ENCODE results near the gene NONO.
A peak's percentile ranks its signal among the peaks of the same experiment; 100 is the strongest.
"Not testable (repeated sequence)": the region's sequence is repeated elsewhere in the genome, so short reads cannot be mapped to it uniquely, and the experiment has no call there.

The NONO gene, protein sequence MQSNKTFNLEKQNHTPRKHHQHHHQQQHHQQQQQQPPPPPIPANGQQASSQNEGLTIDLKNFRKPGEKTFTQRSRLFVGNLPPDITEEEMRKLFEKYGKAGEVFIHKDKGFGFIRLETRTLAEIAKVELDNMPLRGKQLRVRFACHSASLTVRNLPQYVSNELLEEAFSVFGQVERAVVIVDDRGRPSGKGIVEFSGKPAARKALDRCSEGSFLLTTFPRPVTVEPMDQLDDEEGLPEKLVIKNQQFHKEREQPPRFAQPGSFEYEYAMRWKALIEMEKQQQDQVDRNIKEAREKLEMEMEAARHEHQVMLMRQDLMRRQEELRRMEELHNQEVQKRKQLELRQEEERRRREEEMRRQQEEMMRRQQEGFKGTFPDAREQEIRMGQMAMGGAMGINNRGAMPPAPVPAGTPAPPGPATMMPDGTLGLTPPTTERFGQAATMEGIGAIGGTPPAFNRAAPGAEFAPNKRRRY

GRCh38 chrX:71283403-71284143 is at the start of gene NONO:
Gene NONO (plus strand): TSS chrX:71283635. CDS start chrX:71290638, 7,003 bp downstream.
- peak; percentile 94 for DNase-seq

DNA sequence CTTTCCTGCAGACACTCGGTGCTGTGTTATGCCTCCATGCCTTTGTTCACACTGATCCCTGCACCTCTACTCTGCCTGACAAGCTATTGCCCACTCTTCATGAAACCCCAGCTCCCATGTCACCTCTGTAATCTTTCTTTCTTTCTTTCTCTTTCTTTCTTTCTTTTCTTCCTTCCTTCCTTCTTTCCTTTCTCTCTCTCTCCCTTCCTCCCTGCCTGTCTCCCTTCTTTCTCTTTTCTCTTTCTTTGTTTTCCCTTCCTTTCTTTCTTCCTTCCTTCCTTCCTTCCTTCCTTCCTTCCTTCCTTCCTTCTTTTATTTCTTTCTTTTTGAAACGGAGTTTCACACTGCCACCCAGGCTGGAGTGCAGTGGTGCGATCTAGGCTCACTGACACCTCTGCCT is 48.0 kb upstream of the NONO start:
- DNase-seq, result no peak

DNA sequence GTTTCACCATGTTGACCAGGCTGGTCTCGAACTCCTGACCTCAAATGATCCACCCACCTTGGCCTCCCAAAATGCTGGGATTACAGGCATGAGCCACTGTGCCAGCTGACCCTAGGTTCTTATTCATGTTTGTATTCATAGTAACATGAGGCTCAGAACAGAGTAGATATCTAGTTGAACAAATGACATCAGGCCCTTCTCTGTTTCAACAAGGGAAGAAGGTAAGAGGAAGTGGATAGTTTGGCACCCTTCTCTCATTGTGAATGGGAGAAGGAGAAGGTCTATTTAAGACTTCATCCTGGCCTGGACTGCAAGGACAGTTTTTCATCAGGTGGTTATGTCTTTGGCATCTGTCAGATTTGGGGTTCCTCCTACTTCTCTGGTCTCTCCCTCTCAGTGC is 46.6 kb upstream of the NONO start:
- no peak for DNase-seq

DNA sequence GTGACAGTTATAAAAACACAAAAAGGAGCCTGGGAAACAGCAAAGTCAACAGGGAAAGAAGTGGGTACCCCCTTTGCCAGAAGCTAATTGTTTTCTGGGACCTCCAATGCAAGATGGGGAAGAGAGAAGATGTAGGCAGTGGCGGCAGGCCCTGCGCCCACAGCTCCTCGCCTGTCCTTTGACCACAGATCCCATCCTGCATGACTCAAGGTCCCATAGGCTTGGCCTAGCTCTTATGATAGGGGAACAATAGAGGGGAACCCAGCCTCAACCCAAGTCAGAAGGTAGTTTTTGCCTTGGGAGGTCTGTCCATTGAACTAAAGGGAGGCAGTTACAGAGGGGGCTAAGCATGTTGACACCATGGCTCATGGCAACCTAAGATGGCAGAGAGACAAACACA is 43.7 kb upstream of the NONO start:
- DNase-seq, result no peak

DNA sequence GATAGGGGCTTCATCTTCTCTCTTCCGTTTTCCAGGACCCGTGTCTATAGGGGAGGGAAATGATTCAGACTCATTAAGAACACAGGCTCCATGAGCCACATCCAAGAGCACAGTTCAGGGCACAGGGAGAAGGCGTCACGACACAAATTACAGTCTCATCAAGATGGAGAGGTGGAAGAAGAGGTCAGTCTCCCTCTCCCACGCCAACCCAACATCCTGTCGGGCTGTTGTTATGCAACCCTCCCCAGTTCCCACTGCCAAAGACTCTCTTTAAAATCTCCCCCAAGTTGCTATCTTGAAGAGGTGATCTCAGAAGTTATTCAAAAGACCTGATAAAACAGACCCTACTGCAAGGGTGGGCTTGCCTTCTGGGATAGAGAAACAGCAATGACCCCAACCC is 42.1 kb upstream of the NONO start:
- DNase-seq, result no peak

GRCh38 chrX:71244359-71245128 is 38.9 kb upstream of the NONO start:
- no peak for DNase-seq

GRCh38 chrX:71245159-71245558 is 38.3 kb upstream of the NONO start:
- DNase-seq, result no peak

- no peak for DNase-seq
Observed at GRCh38 chrX:71250841-71251240, 32.6 kb upstream of the NONO start.

DNA sequence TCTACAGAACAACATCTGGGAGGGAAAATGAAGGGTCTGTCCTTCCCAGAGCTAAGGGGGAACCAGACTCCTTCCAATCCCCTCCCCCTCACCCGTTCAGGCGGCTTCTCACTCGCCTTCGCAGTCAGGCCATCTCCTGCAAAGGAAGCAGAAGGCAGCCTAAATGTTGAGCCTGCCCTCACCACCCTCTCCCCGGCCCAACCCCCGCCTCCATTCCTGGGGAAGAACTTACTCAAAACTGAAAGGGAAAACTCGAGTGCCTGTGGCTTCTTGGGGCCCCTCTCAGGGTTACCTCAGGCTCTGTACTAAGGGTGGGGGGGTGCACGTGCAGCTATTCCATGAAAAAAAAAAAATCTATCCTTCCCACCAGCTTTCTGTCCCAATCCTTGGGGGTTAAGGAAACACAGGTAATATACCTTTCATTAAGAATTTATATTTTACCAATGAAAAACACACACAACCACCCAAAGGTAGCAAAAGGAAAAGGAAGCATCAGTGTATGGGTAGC is 31.9 kb upstream of the NONO start:
- DNase-seq, result no peak

DNA sequence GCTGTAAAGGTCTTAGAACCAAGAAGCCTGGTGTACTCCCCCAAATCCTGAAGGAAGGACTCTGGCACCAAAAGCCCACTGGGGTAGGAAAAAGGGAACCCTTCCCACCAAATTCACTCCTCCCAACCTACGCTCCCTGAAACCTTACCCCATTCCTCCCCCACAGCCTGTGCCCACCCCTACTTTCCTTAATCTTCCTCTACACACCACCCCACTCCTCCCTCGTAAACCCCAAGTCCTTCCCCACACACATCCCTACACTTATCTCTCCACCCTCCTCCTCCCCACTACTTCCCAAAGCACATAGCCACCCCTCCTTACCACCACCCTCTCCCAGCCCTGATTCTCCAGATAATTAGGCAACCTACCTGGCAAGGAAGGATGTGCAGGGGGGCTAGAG is 31.2 kb upstream of the NONO start:
- no peak for DNase-seq

DNA sequence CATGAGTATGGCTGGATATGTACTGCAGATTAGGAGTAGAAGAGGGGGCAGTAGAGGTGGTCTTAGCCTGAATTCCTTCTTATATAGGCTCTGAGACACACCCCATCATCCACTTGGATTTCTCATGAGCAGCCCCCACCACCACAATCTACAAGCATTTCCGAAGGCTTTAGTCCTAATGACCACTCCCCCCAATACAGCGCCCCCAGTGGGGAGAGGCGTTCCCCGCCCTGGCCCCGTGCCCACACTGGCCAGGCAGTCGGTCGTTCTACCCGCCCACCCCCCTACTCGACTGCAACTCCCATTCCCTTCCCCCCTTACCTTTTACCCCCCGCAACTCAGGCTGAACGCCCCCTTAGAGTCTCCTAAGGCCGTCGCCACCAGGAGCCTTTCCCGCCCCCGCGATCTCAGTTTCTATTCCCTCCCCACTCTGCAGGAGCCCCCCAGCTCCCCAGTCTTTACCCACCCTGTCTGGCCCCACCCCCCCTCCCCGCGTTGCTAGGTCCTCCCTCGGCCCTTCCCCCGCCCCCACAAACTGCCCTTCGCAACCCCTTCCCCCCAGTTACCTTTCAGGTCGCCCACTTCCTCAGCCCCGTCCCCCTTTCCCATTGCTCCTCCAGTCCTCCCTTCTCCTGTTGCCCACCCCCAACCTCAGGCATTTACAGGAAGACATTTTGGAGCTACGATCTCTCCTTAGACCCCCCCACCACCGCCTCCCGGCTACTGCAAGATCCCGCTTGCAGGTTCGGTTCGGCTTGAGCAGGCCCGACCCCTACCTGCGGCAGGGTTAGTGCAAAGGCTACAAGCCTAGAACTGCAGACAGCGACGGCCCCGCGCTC is 30.0 kb upstream of the NONO start:
- no peak for DNase-seq

GRCh38 chrX:71254092-71254963 is 29.1 kb upstream of the NONO start, which contains the start of gene ZMYM3:
Gene ZMYM3 (minus strand): TSS chrX:71254140. CDS start chrX:71253255, 885 bp downstream.
- DNase-seq, result peak; percentile 82

DNA sequence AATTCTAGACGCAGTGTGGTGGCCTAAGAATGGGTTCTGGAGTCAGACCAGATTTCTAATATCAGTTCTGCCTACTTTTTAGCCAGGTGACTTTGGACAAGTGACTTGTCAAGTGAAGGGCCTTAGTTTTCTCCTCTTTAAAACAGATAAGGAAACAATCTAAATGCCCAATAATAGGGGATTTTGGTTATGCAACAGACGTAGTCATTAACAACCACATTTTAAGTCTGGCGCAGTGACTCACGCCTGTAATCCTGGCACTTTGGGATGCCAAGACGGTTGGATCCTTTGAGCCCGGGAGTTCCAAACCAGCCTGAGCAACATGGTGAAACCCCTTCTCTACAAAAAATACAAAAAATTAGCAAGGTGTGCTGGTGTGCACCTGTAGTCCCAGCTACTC is 27.4 kb upstream of the NONO start:
- no peak for DNase-seq

- DNase-seq, result no peak
Observed at GRCh38 chrX:71256856-71257255, 26.6 kb upstream of the NONO start.

DNA sequence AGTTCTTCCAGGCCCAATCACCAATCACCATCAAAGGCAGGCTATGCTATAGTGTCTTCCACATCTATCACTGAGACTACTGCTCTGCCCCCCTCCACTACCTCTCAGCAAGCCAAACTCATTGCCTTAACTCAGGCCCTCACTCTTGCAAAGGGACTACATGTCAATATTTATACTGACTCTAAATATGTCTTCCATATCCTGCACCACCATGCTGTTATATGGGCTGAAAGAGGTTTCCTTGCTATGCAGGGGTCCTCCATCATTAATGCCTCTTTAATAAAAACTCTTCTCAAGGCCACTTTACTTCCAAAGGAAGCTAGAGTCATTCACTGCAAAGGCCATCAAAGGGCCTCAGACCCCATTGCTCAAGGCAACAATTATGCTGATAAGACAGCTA is 14.8 kb upstream of the NONO start:
- not testable (repeated sequence) for DNase-seq

- no peak for DNase-seq
Observed at GRCh38 chrX:71269801-71270395, 13.5 kb upstream of the NONO start.

DNA sequence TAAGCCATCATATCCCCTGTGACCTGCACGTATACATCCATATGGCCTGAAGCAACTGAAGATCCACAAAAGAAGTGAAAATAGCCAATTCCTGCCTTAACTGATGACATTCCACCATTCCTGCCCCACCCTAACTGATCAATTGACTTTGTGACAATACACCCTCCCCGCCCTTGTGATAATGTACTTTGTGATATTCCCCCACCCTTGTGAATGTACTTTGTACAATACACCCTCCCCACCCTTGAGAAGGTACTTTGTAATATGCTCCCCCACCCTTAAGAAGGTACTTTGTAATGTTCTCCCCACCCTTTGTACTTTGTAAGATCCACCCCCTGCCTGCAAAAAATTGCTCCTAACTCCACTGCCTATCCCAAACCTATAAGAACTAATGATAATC is 11.1 kb upstream of the NONO start:
- DNase-seq, result not testable (repeated sequence)

DNA sequence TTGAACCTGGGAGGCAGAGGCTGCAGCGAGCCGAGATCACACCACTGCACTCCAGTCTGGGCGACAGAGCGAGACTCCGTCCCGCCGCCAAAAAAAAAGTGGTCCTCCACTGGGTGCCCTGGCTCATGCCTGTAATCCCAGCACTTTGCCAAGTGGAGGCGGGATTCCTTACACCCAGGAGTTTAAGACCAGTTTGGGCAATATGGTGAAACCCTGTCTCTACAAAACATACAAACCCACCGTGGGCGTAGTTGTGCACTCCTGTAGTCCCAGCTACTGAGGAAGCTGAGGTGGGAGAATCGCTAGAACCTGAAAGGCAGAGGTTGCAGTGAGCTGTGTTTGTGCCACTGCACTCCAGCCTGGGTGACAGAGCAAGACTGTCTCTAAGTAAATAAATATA is 2.1 kb upstream of the NONO start:
- not testable (repeated sequence) for DNase-seq

DNA sequence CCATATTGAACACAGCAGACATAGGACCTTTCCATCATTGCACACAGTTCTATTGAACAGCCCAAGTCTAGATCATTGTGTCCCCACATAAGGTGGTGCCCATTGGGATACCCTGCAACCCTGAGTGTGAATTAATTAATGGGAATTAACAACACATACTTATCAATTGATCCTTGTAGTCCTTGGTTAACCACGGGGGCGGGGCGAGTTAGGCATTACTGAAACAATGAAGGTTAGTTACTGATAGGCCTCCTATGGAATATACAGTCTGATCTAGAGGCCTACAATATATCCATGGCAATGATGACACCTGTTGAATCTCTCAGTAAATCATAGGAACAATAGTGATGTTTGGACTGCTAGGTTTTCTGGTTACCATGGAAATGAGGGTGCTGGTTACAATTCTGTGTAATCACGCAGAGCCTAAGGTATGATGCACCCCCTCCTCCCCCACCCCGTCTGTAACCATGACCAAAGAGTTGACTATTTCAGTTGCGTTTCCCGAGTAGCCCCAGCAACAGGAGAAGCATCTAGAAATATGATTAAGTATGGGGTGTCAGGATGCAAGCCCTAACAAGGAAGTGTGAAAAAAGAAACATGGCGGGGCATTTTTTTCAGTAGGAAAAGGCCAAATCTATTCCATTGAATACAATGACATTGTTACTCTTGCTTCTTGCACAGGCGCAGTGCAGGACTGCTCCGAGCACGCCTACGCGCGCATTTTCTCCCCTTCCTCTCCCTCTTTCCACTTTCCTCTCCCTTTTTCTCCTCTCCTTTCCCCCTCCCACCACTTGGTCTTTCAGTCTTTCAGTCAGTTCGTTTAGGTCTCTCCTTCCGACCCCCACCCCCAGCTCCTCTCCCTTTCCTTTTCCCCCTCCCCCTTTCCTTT is 677 bp upstream of the NONO start:
- DNase-seq, result no peak

- DNase-seq, result no peak
Observed at GRCh38 chrX:71285929-71286328, 2.5 kb downstream of the NONO start.

All from NCI-H510A (cell line).